HG02870 (cell line): Measurements from ENCODE around the gene LRP1B.
A peak's percentile ranks its signal among the peaks of the same experiment; 100 is the strongest.

Experiments
- ATAC-seq: cut with Tn5 transposase; IDR thresholded peaks from one replicate; pipeline ENCODE4 v1.9.1; 2021; ENCODE audit warnings: mild to moderate bottlenecking, moderate library complexity; ENCODE audit not compliant: unreplicated experiment

Gene LRP1B

GRCh38 chr2:141959941-141960340, 170.9 kb downstream of the LRP1B start:
- ATAC-seq: no peak

- no peak for ATAC-seq
These were observed 171.8 kb downstream of the LRP1B start for GRCh38 chr2:141959016-141959415.

GRCh38 chr2:141957827-141958450, 172.9 kb downstream of the LRP1B start:
- no peak for ATAC-seq

- ATAC-seq: no peak
These were observed 173.5 kb downstream of the LRP1B start for GRCh38 chr2:141957321-141957720.

GRCh38 chr2:141947396-141948114, 183.3 kb downstream of the LRP1B start:
- ATAC-seq: no peak

GRCh38 chr2:141946016-141946415, 184.8 kb downstream of the LRP1B start:
- ATAC-seq: no peak

GRCh38 chr2:141943918-141944317, 186.9 kb downstream of the LRP1B start:
- ATAC-seq: no peak

GRCh38 chr2:141942006-141942789, 188.6 kb downstream of the LRP1B start:
- ATAC-seq: no peak

GRCh38 chr2:141941210-141941714, 189.6 kb downstream of the LRP1B start:
- ATAC-seq: no peak

- ATAC-seq: no peak
These were observed 190.1 kb downstream of the LRP1B start for GRCh38 chr2:141940709-141941108.

GRCh38 chr2:141933226-141933625, 197.6 kb downstream of the LRP1B start:
- ATAC-seq: no peak

GRCh38 chr2:141932261-141932660, 198.6 kb downstream of the LRP1B start:
- ATAC-seq: no peak

GRCh38 chr2:141931797-141932196, 199.0 kb downstream of the LRP1B start:
- ATAC-seq: no peak

GRCh38 chr2:141930803-141931202, 200.0 kb downstream of the LRP1B start:
- ATAC-seq: no peak

- no peak for ATAC-seq
These were observed 201.2 kb downstream of the LRP1B start for GRCh38 chr2:141929331-141930252.

- ATAC-seq: no peak
These were observed 202.3 kb downstream of the LRP1B start for GRCh38 chr2:141928476-141928875.

- ATAC-seq: no peak
These were observed 203.3 kb downstream of the LRP1B start for GRCh38 chr2:141927536-141927935.

GRCh38 chr2:141925511-141925910, 205.3 kb downstream of the LRP1B start:
- ATAC-seq: no peak

GRCh38 chr2:141923657-141924056, 207.2 kb downstream of the LRP1B start:
- no peak for ATAC-seq

GRCh38 chr2:141911485-141912066, 219.2 kb downstream of the LRP1B start:
- ATAC-seq: peak; percentile 83
